K562 (cell line): ENCODE data around the gene SLC8A1. TPM values are rescaled to one million over a fixed set of nuclear protein-coding genes. Genes with fewer than 3 reads are reported as not detected.

Experiments used
- ATAC-seq: fragments of 200-7000 bp; cut with Tn5 transposase; 3 replicates; pipeline ENCODE4 v1.9.1; 2020; ENCODE audit warnings: moderate library complexity
- BruUV-seq: library from RNA; stranded (reverse); fragments of 400-500 nt; replicated peaks from 2 replicates; lab custom pipeline; 2021; lab: Mats Ljungman, UMichigan
- CTCF ChIA-PET: fragments of 300-600 bp; formaldehyde crosslinking; extraction: SDS; loops from one replicate; lab custom pipeline; 2021; ENCODE audit warnings: low intra/inter-chr PET ratio; lab: Yijun Ruan, JAX
- POLR2A ChIA-PET: fragments of 300-600, 350-650 bp; sonication (Branson Sonifier 250); formaldehyde crosslinking; extraction: SDS; loops from one replicate; lab custom pipeline; 2021; ENCODE audit warnings: antibody characterized with exemption, inconsistent platforms; lab: Yijun Ruan, JAX
- DNase-seq, 4 experiments: peaks; one replicate each; pipeline versions ENCODE4 v3.0.0 to v3.0.0-alpha.2; 2011 to 2018; ENCODE audit warnings: low spot score in 3 of 4, mixed read lengths in 3 of 4; ENCODE audit errors: extremely low read depth in 1 of 4
- FAIRE-seq: peaks from 2 replicates; lab custom pipeline; 2011; peaks lifted over from hg19 to GRCh38; lab: Jason Lieb, UNC
- H2AFZ ChIP-seq: 2 replicates; pipeline ENCODE4 v1.6.0; 2011; ENCODE audit warnings: low read depth, low read length, control low read depth, inconsistent platforms
- H3K27ac ChIP-seq: fragments of 200-600 bp; 3 replicates; pipeline ENCODE4 v1.8.0; 2011; ENCODE audit warnings: low read depth, mild to moderate bottlenecking, control low read depth, inconsistent platforms, low read length, moderate library complexity, mixed read lengths; ENCODE audit errors: extremely low read depth
- H3K27me3 ChIP-seq, 2 experiments: fragments of 300-600 bp in 1 of 2; 2 replicates in 1 of 2; 3 replicates in 1 of 2; pipeline versions ENCODE4 v1.6.0 to v1.8.0; 2011; ENCODE audit warnings: inconsistent platforms in 2 of 2, low read length in 2 of 2, mild to moderate bottlenecking in 1 of 2, mixed read lengths in 1 of 2, moderate library complexity in 1 of 2; ENCODE audit not compliant: control insufficient read depth in 2 of 2, insufficient read depth in 2 of 2
- H3K36me3 ChIP-seq: fragments of 300-600 bp; 3 replicates; pipeline ENCODE4 v1.8.0; 2011; ENCODE audit warnings: mild to moderate bottlenecking, low read length, inconsistent platforms; ENCODE audit not compliant: control insufficient read depth, insufficient read depth
- H3K4me1 ChIP-seq, 2 experiments: fragments of 200-600 bp in 1 of 2; replicated peaks in 1 of 2; 2 replicates in 1 of 2; 3 replicates in 1 of 2; pipeline versions ENCODE4 v1.5.1 to v1.8.0; 2011; ENCODE audit warnings: inconsistent platforms in 2 of 2, low read length in 2 of 2, mild to moderate bottlenecking in 1 of 2, mixed read lengths in 1 of 2, moderate library complexity in 1 of 2; ENCODE audit not compliant: control insufficient read depth in 2 of 2, insufficient read depth in 2 of 2
- H3K4me2 ChIP-seq: 2 replicates; pipeline ENCODE4 v1.6.1; 2011; ENCODE audit warnings: low read length, control low read depth, inconsistent platforms, mixed read lengths; ENCODE audit not compliant: insufficient read depth
- H3K4me3 ChIP-seq: fragments of 200-600 bp; sonication (generic), shearing (Covaris generic); 2 replicates; pipeline ENCODE4 v1.5.1; 2016; ENCODE audit warnings: control low read depth, inconsistent platforms
- H3K79me2 ChIP-seq: fragments of 200-600 bp; 3 replicates; pipeline ENCODE4 v1.8.0; 2011; ENCODE audit warnings: low read length, inconsistent platforms; ENCODE audit not compliant: control insufficient read depth, insufficient read depth
- H3K9ac ChIP-seq, 2 experiments: 2 replicates each; pipeline versions ENCODE4 v1.6.0 to v1.6.1; 2011; ENCODE audit warnings: low read depth in 2 of 2, low read length in 2 of 2, control low read depth in 1 of 2, inconsistent platforms in 1 of 2, mild to moderate bottlenecking in 1 of 2, mixed read lengths in 1 of 2; ENCODE audit not compliant: insufficient read depth in 1 of 2
- H3K9me1 ChIP-seq: one replicate; pipeline ENCODE4 v1.6.0; 2011; ENCODE audit warnings: inconsistent platforms, mild to moderate bottlenecking, low read length, moderate library complexity; ENCODE audit not compliant: control insufficient read depth, insufficient read depth
- H3K9me3 ChIP-seq: replicated peaks from 2 replicates; pipeline ENCODE4 v1.5.1; 2011; ENCODE audit warnings: low read depth, low read length, inconsistent platforms; ENCODE audit not compliant: control insufficient read depth, insufficient read depth
- H4K20me1 ChIP-seq: replicated peaks from 2 replicates; pipeline ENCODE4 v1.6.1; 2011; ENCODE audit warnings: low read length, inconsistent platforms, mixed read lengths; ENCODE audit not compliant: control insufficient read depth, insufficient read depth
- ELF4 ChIP-seq: fragments of 450-650 bp; formaldehyde crosslinking; IDR thresholded peaks from 2 replicates; pipeline ENCODE4 v1.4.0; 2022; ENCODE audit warnings: missing genetic modification characterization
- FUS ChIP-seq: fragments of 200-400 bp; formaldehyde crosslinking; optimal IDR thresholded peaks from 2 replicates; pipeline ENCODE3; 2017; ENCODE audit warnings: low read depth, low read length
- GTF2F1 ChIP-seq: IDR thresholded peaks from 2 replicates; pipeline ENCODE4 v1.6.1; 2011; ENCODE audit warnings: low read depth, low read length, improper control_type of control experiment
- PATZ1 ChIP-seq: fragments of 250-450 bp; sonication (Bioruptor Pico); IDR thresholded peaks from 2 replicates; pipeline ENCODE4 v1.5.0; 2020; ENCODE audit warnings: mild to moderate bottlenecking, borderline replicate concordance
- PCBP2 ChIP-seq: fragments of 200-400 bp; formaldehyde crosslinking; IDR thresholded peaks from 2 replicates; pipeline ENCODE4 v1.6.1; 2018; ENCODE audit warnings: low read length, low read depth, mild to moderate bottlenecking, moderate library complexity; ENCODE audit not compliant: poor library complexity, severe bottlenecking
- PHTF2 ChIP-seq: fragments of 250-450 bp; sonication (Bioruptor Pico); IDR thresholded peaks from 2 replicates; pipeline ENCODE4 v1.5.0; 2021; ENCODE audit warnings: mild to moderate bottlenecking
- RNF2 ChIP-seq: sonication (generic); IDR thresholded peaks from 2 replicates; pipeline ENCODE4 v1.6.1; 2016
- USF2 ChIP-seq: sonication (generic); formaldehyde crosslinking; IDR thresholded peaks from 2 replicates; pipeline ENCODE4 v1.5.0; 2020; ENCODE audit warnings: missing genetic modification reagents
- ZKSCAN8 ChIP-seq: fragments of 200-800 bp; sonication (Bioruptor generic); IDR thresholded peaks from 2 replicates; pipeline ENCODE4 v1.6.1; 2016; ENCODE audit warnings: missing genetic modification characterization, missing compliant biosample characterization
- ZNF76 ChIP-seq: fragments of 250-450 bp; sonication (Bioruptor Pico); IDR thresholded peaks from 2 replicates; pipeline ENCODE4 v1.4.0; 2020; ENCODE audit warnings: mild to moderate bottlenecking, moderate library complexity, borderline replicate concordance
- WGBS: fragments of 100-300 bp; shearing (Covaris generic); methylation state at CpG from one replicate; pipeline ENCODE4 v1.1.6; 2016; ENCODE audit warnings: low coverage, mixed read lengths; ENCODE audit not compliant: insufficient coverage; ENCODE audit errors: missing lambda C conversion rate; 5-methylcytosine and 5-hydroxymethylcytosine counted together
- in situ Hi-C: fragments of 300-500 bp; cut with MboI; formaldehyde crosslinking; loops from 4 replicates; pipeline ENCODE4 v1.15.0; 2018; ENCODE audit warnings: inconsistent platforms, mixed read lengths
- intact Hi-C: fragments of 100-400 bp; cut with micrococcal nuclease; formaldehyde crosslinking; loops from 2 replicates; pipeline ENCODE4 v1.14.2; 2022
- polyA plus RNA-seq, 8 experiments: library from polyadenylated mRNA; depleted of rRNA in 4 of 8; stranded (reverse) in 5 of 8; unstranded in 3 of 8; fragments of >200 nt; fragmentation: Nextera tagmentation in 2 of 8; fragmentation: Illumina TruSeq in 1 of 8; extraction: Ambion mirVana in 2 of 8; extraction: Trizol in 1 of 8; gene quantifications; 2 replicates each; pipeline versions ENCODE4 v1.2.1 to v1.2.3, GENCODE V29; 2011 to 2014; ENCODE audit warnings: inconsistent platforms in 1 of 8, missing spikeins in 1 of 8
- total RNA-seq, 7 experiments: library from RNA; depleted of rRNA in 6 of 7; stranded (reverse); fragments of >200 nt in 6 of 7; fragmentation: Illumina TruSeq in 2 of 7; extraction: Trizol in 2 of 7; gene quantifications; 2 replicates each; pipeline versions ENCODE4 v1.2.1 to v1.2.3, GENCODE V29; 2011 to 2021; ENCODE audit warnings: low replicate concordance in 1 of 7

The SLC8A1 gene
- total and polyA plus RNA-seq, 9 of the 15 experiments (the other 6 are each of a cell fraction or from before 2014, with no cell fraction given) = not detected

- Histone ChIP-seq H3K27ac (no peak overlapping the region), H3K4me1 (no peaks in the 10 kb centered on the region), H3K9me3 (no peaks in the 10 kb centered on the region; the same call in 1 of the 2 replicates), H4K20me1 (no peaks in the 10 kb centered on the region), H2AFZ (no peak overlapping the region), H3K79me2 (no peaks in the 10 kb centered on the region), H3K4me3 (no peak overlapping the region), H3K27me3 (no peaks in the 10 kb centered on the region), H3K4me2 (no peak overlapping the region), H3K9me1 (no peaks in the 10 kb centered on the region), H3K36me3 (no peaks in the 10 kb centered on the region), H3K9ac (no peak overlapping the region)
- no TSS peak for BruUV-seq
- TF ChIP-seq FUS (no peak), GTF2F1 (no peak), USF2 (no peak), PCBP2 (no peak), ZNF76 (no peak), PHTF2 (CRISPR knock-in tag) (no peak), ELF4 (CRISPR knock-in tag) (no peak), PATZ1 (CRISPR knock-in tag) (no peak), RNF2 (no peak), ZKSCAN8 (no peak)
- 3% methylated on average over 4 of the region's 4 CpGs for whole genome bisulfite sequencing
- CTCF ChIA-PET = no interaction called here
- FAIRE-seq (no peak), DNase-seq (no peak), ATAC-seq (no peak)
- in situ Hi-C loops (no loop called here), intact Hi-C loops (no loop called here)
- POLR2A ChIA-PET = interaction anchor here (0.8 kb wide), 1 partner anchor 151 kb away, joined by 3 read pairs; no protein-coding TSS in a partner anchor
Observed at GRCh38 chr2:40303746-40304145, 148.1 kb downstream of the SLC8A1 start.
